ENCODE measurements around the gene AZU1.
"Not testable (repeated sequence)": the region's sequence is repeated elsewhere in the genome, so short reads cannot be mapped to it uniquely, and the experiment has no call there.

The AZU1 gene

DNA sequence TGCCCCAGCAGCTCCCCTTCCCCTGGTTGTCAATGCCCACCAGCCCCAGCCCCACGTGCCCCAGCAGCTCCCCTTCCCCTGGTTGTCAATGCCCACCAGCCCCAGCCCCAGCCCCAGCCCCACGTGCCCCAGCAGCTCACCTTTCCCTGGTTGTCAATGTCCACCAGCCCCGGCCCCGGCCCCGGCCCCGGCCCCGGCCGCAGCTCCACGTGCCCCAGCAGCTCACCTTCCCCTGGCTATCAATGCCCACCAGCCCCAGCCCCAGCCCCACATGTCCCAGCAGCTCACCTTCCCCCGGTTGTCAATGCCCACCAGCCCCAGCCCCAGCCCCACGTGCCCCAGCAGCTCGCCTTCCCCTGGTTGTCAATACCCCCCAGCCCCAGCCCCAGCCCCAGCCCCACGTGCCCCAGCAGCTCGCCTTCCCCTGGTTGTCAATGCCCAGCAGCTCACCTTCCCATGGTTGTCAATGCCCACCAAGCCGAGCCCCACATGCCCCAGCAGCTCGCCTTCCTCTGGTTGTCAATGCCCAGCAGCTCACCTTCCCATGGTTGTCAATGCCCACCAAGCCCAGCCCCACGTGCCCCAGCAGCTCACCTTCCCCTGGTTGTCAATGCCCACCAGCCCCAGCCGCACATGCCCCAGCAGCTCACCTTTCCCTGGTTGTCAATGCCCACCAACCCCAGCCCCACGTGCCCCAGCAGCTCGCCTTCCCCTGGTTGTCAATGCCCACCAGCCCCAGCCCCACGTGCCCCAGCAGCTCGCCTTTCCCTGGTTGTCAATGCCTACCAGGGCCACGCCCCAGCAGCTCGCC, 51.3 kb downstream of the AZU1 start:
- peaks cover 57% of the 10 kb centered on the region for H3K36me3 ChIP-seq (replicated peaks)
- H3K4me3 ChIP-seq; H3K4me1 ChIP-seq; in situ Hi-C loops (cut with MboI; ENCODE audit: low sequenced_read_pairs); H3K27me3 ChIP-seq (ENCODE audit: low read depth); H3K9me3 ChIP-seq; DNase-seq (ENCODE audit: low spot score in 2 of 2): not testable (repeated sequence)

DNA sequence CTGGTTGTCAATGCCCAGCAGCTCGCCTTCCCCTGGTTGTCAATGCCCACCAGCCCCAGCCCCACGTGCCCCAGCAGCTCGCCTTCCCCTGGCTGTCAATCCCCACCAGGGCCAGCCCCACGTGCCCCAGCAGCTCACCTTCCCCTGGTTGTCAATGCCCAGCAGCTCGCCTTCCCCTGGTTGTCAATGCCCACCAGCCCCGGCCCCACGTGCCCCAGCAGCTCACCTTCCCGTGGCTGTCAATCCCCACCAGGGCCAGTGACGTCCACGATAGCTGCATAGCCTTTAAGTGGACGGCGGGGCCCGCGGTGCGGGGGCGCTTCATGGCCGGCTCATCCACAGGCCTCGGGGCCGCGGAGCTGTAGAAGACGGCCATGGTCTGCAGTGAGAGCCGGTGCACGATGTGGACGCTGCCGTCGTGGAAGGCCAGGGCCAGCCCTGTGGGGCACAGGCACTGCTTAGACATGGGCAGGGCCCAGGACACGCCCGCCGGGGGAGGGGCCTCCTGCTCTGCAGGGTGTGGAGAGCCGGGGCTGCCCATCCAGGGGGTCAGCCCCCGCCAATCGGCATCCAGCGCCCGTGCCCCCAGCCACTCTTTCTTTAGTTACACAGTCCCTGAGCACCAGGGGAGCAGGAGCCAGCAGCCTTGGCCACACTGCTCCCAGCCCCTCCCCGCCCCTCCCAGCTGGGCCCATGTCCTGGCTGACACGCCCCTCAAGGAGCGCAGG, 52.2 kb downstream of the AZU1 start:
- H3K36me3 ChIP-seq (replicated peaks) = peaks cover 54% of the 10 kb centered on the region
- no peak for DNase-seq (ENCODE audit: low spot score in 2 of 2)
- no peaks in the 10 kb centered on the region for H3K27me3 ChIP-seq (ENCODE audit: low read depth)
- H3K4me1 ChIP-seq = no peaks in the 10 kb centered on the region
- in situ Hi-C loops (cut with MboI; ENCODE audit: low sequenced_read_pairs) = no loop called here
- H3K4me3 ChIP-seq = no peak overlapping the region
- H3K9me3 ChIP-seq = no peaks in the 10 kb centered on the region
